GM12878 (cell line): ENCODE data around the gene TPCN1. TPM values are rescaled to one million over a fixed set of nuclear protein-coding genes. Genes with fewer than 3 reads are reported as not detected.

ENCODE experiments used
- ELK1 ChIP-seq: IDR thresholded peaks from 2 replicates; pipeline ENCODE4 v1.6.1; 2012; ENCODE audit warnings: low read depth, low read length, improper control_type of control experiment
- EZH2 ChIP-seq: IDR thresholded peaks from 2 replicates; pipeline ENCODE4 v1.6.1; 2012; ENCODE audit warnings: low read depth, mild to moderate bottlenecking, control low read depth, inconsistent platforms, low read length, borderline replicate concordance; ENCODE audit not compliant: control insufficient read depth
- HDAC6 ChIP-seq: fragments of 200-600 bp; sonication (generic); IDR thresholded peaks from one replicate; pipeline ENCODE4 v1.8.0; 2017; ENCODE audit warnings: antibody characterized with exemption; ENCODE audit not compliant: unreplicated experiment
- JUNB ChIP-seq: IDR thresholded peaks from 2 replicates; pipeline ENCODE4 v1.6.1; 2016; ENCODE audit warnings: antibody characterized with exemption, mild to moderate bottlenecking
- MTA3 ChIP-seq: IDR thresholded peaks from 2 replicates; pipeline ENCODE4 v1.6.1; 2012; ENCODE audit warnings: low read length, inconsistent platforms, borderline replicate concordance
- SKIL ChIP-seq: fragments of 450-650 bp; IDR thresholded peaks from 2 replicates; pipeline ENCODE4 v1.6.1; 2017; ENCODE audit warnings: mild to moderate bottlenecking, low read depth, inconsistent platforms; ENCODE audit not compliant: poor library complexity, severe bottlenecking
- WRNIP1 ChIP-seq: IDR thresholded peaks from 2 replicates; pipeline ENCODE4 v1.6.1; 2011; ENCODE audit warnings: low read depth, low read length, improper control_type of control experiment, borderline replicate concordance
- ZBTB11 ChIP-seq: fragments of 450-650 bp; formaldehyde crosslinking; IDR thresholded peaks from 2 replicates; pipeline ENCODE4 v1.5.0; 2022; ENCODE audit warnings: mild to moderate bottlenecking, missing genetic modification characterization
- ZNF24 ChIP-seq: fragments of 450-650 bp; IDR thresholded peaks from 2 replicates; pipeline ENCODE4 v1.6.1; 2017; ENCODE audit warnings: antibody characterized with exemption, mild to moderate bottlenecking
- ZNF622 ChIP-seq: fragments of 450-650 bp; IDR thresholded peaks from 2 replicates; pipeline ENCODE4 v1.6.1; 2017; ENCODE audit warnings: mild to moderate bottlenecking, inconsistent platforms
- polyA plus RNA-seq, 11 experiments: library from polyadenylated mRNA; depleted of rRNA in 4 of 11; unstranded in 6 of 11; stranded (reverse) in 5 of 11; fragments of >200 nt; fragmentation: Nextera tagmentation in 4 of 11; fragmentation: Illumina TruSeq in 1 of 11; extraction: Ambion mirVana in 4 of 11; extraction: Trizol in 1 of 11; gene quantifications; 1 replicate in 1 of 11; 2 replicates in 10 of 11; pipeline versions ENCODE4 v1.2.1 to v1.2.3, GENCODE V29; 2011 to 2016; ENCODE audit warnings: inconsistent platforms in 2 of 11, missing spikeins in 2 of 11, low read depth in 1 of 11
- total RNA-seq, 4 experiments: library from RNA; depleted of rRNA in 3 of 4; stranded (reverse); fragments of >200 nt in 3 of 4; fragmentation: Illumina TruSeq in 1 of 4; extraction: Trizol in 1 of 4; gene quantifications; 2 replicates each; pipeline versions ENCODE4 v1.2.1 to v1.2.3, GENCODE V29; 2013 to 2021
- TF ChIP-seq, protein P1 (sequence below): IDR thresholded peaks from 2 replicates; pipeline ENCODE4 v1.6.1; 2012; ENCODE audit warnings: low read length, inconsistent platforms

The TPCN1 gene
- total and polyA plus RNA-seq, 10 of the 15 experiments (the other 5 are each of a cell fraction or from before 2014, with no cell fraction given) = 0.79 to 30.9 (median 19.4) TPM

DNA sequence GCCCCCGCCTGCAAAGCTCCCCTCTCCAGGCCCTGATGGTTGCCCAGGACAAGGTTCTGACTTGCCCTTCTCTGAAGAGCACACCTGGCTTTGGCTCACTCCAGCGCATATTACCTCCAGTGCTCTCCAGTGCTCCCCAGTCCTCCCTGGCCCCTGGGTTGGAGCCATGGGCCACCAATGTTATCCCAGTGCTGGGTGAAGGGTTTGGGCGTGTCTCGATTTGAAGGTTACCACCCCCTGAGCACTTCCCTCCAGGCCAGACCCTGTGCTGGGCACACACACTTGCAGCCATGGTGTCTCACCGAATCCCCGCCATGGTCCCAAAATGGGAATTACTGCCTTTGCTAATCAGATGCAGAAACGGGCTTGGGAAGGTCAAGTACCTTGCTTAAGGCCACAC is 24.7 kb upstream of the TPCN1 start (continued):
- TF ChIP-seq ZBTB11 (CRISPR knock-in tag) (no peak), JUNB (no peak), WRNIP1 (no peak), HDAC6 (no peak), ELK1 (no peak), ZNF24 (no peak), EZH2 (no peak), ZNF622 (no peak), SKIL (no peak), MTA3 (no peak)
- TF ChIP-seq, protein P1, sequence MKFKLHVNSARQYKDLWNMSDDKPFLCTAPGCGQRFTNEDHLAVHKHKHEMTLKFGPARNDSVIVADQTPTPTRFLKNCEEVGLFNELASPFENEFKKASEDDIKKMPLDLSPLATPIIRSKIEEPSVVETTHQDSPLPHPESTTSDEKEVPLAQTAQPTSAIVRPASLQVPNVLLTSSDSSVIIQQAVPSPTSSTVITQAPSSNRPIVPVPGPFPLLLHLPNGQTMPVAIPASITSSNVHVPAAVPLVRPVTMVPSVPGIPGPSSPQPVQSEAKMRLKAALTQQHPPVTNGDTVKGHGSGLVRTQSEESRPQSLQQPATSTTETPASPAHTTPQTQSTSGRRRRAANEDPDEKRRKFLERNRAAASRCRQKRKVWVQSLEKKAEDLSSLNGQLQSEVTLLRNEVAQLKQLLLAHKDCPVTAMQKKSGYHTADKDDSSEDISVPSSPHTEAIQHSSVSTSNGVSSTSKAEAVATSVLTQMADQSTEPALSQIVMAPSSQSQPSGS = no peak
